Heart right ventricle (tissue), 16 donors: ENCODE data around the gene AUTS2. TPM values are rescaled to one million over a fixed set of nuclear protein-coding genes. Genes with fewer than 3 reads are reported as not detected.
A peak's percentile ranks its signal among the peaks of the same experiment; 100 is the strongest.

Experiments
- ATAC-seq, 8 donors: fragments of 200-7000 bp; cut with Tn5 transposase; one replicate each; pipeline ENCODE4 v1.9.1; 2020; ENCODE audit warnings: mild to moderate bottlenecking in 8 of 8, moderate library complexity in 8 of 8, moderate number of reproducible peaks in 1 of 8
- DNase-seq, 2 donors: peaks; one replicate each; pipeline ENCODE4 v3.0.0-alpha.2; 2020
- H3K27ac ChIP-seq, 10 donors: fragments of 200-600 bp; sonication (generic) in 2 of 10; one replicate each; pipeline versions ENCODE4 v1.5.0 to v1.8.0; 2020 to 2022; ENCODE audit warnings: mild to moderate bottlenecking in 3 of 10
- H3K27me3 ChIP-seq, 7 donors: fragments of 200-600 bp; one replicate each; pipeline ENCODE4 v1.8.0; 2021 to 2022; ENCODE audit warnings: mild to moderate bottlenecking in 2 of 7
- H3K36me3 ChIP-seq, 9 donors: fragments of 200-600 bp; sonication (generic) in 1 of 9; one replicate each; pipeline versions ENCODE4 v1.5.0 to v1.8.0; 2020 to 2022; ENCODE audit warnings: mild to moderate bottlenecking in 2 of 9
- H3K4me1 ChIP-seq, 9 donors: fragments of 200-600 bp; sonication (generic) in 1 of 9; one replicate each; pipeline versions ENCODE4 v1.5.0 to v1.8.0; 2020 to 2022; ENCODE audit warnings: mild to moderate bottlenecking in 4 of 9
- H3K4me3 ChIP-seq, 10 donors: fragments of 200-600 bp; sonication (generic) in 2 of 10; one replicate each; pipeline versions ENCODE4 v1.5.0 to v1.8.0; 2020 to 2022; ENCODE audit warnings: mild to moderate bottlenecking in 7 of 10, moderate library complexity in 2 of 10
- H3K9me3 ChIP-seq, 11 donors: fragments of 200-600 bp in 10 of 11; sonication (generic) in 2 of 11; one replicate each; pipeline versions ENCODE4 v1.5.0 to v1.8.0; 2013 to 2022; ENCODE audit warnings: mild to moderate bottlenecking in 2 of 11, control low read depth in 1 of 11, moderate library complexity in 1 of 11
- CTCF ChIP-seq, 9 donors: fragments of 200-600 bp; sonication (generic) in 2 of 9; IDR thresholded peaks; one replicate each; pipeline versions ENCODE4 v1.5.0 to v1.8.0; 2021 to 2022; ENCODE audit warnings: antibody characterized with exemption in 9 of 9, mild to moderate bottlenecking in 5 of 9, moderate library complexity in 1 of 9
- WGBS, 2 donors: extraction: QIAGEN DNeasy Blood & Tissue Kit; methylation state at CpG; one replicate each; pipeline ENCODE4 v1.1.7; 2013; ENCODE audit warnings: inconsistent platforms in 1 of 2; 5-methylcytosine and 5-hydroxymethylcytosine counted together
- intact Hi-C, 10 donors: fragments of 100-400 bp; cut with DNase I; formaldehyde crosslinking; loops; one replicate each; pipeline versions ENCODE4 v1.11.1 to v1.14.2; 2022
- polyA plus RNA-seq, 2 donors: library from polyadenylated mRNA; stranded (reverse); fragments of 200-250 nt; gene quantifications; one replicate each; pipeline ENCODE4 v1.2.3, GENCODE V29; 2013
- total RNA-seq, 10 donors: library from RNA; stranded (reverse); fragmentation: NEBNext Ultra II Directional in 3 of 10; extraction: Animal tissue kit (Norgen Biotek cat#: 25700) in 3 of 10; gene quantifications; one replicate each; pipeline versions ENCODE4 v1.2.1 to v1.2.4, GENCODE V29; 2021 to 2023
- donor health status: Arrhythmogenic right ventricular cardiomyopathy.
- donor health status: ischemic (EF 13 %, LVEDD 7.1; RV severe dilation, severe dysfunction).
- donor health status: healthy with polysubstance abuse.
- donor health status: DM: no; HTN: yes; CAD: no.
- donor health status: DM: no; HTN: no; CAD: no.
- donor health status: ischemic (EF 25% LVEDD 6.9; RV normal size, moderate dysfunction).
- donor health status: ischemic (EF 25% LVEDD 5.7; RV mildly dilated, moderate dysfunction).
- donor health status: healthy.
- donor health status: DM: yes; HTN: yes; CAD: no.
- donor health status: Ischemic cardiomyopathy.
- donor health status: ischemic (EF 35%, LVEDD 5.7; RV mildly dilated, moderate dysfunction).
- donor health status: nonischemic (EF 11% LVEDD 7.7; RV severe dilation, severe dysfunction).
- donor health status: DM: yes; HTN: yes; CAD: no.
- donor health status: PGD.
- donor health status: ischemic (EF 29% LVEDD 5.4; RV normal size, mild dysfunction).
- donor health status: nonischemic (EF 23%, LVEDD 6.1; RV moderate dilation, normal function).

The AUTS2 gene
- total and polyA plus RNA-seq, 12 donors = 1.6 to 11.2 (median 7.3) TPM

GRCh38 chr7:70712942-70713341 is 1114.7 kb downstream of the AUTS2 start:
- H3K27me3 ChIP-seq = no peaks in the 10 kb centered on the region
- H3K4me3 ChIP-seq = no peak overlapping the region
- H3K4me1 ChIP-seq = peaks cover 0 to 24% (median 10%) of the 10 kb centered on the region in 9 donors
- WGBS, 2 donors = 79 to 97% methylated on average over 5 of the region's 5 CpGs
- no peak for DNase-seq
- H3K27ac ChIP-seq = no peak overlapping the region
- intact Hi-C loops = no loop called here
- no peak for TF ChIP-seq CTCF (IDR thresholded peaks at IDR 0.05)
- peak in 5 of 8 donors; percentile 24 to 70 (median 69) for ATAC-seq
- H3K36me3 ChIP-seq = no peaks in the 10 kb centered on the region
- peaks cover 0 to 16% (median 0%) of the 10 kb centered on the region in 11 donors for H3K9me3 ChIP-seq

GRCh38 chr7:70714506-70715038 is 1116.3 kb downstream of the AUTS2 start:
- Histone ChIP-seq H3K36me3 (no peaks in the 10 kb centered on the region), H3K9me3 (peaks cover 0 to 16% (median 0%) of the 10 kb centered on the region in 11 donors), H3K4me3 (no peak overlapping the region), H3K27me3 (no peaks in the 10 kb centered on the region), H3K27ac (no peak overlapping the region), H3K4me1 (peaks cover 0 to 19% (median 10%) of the 10 kb centered on the region in 9 donors)
- no peak for DNase-seq
- intact Hi-C loops = no loop called here
- ATAC-seq = no peak
- no peak for TF ChIP-seq CTCF (IDR thresholded peaks at IDR 0.05)
- WGBS, 2 donors = 96 to 97% methylated on average over 6 of the region's 6 CpGs

- intact Hi-C loops = no loop called here
- Histone ChIP-seq H3K9me3 (peaks cover 0 to 16% (median 0%) of the 10 kb centered on the region in 11 donors), H3K4me3 (no peak overlapping the region), H3K27me3 (no peaks in the 10 kb centered on the region), H3K27ac (no peak overlapping the region), H3K4me1 (peaks cover 0 to 3% (median 0%) of the 10 kb centered on the region in 9 donors), H3K36me3 (no peaks in the 10 kb centered on the region)
- 93 to 97% methylated on average over 9 of the region's 9 CpGs for whole genome bisulfite sequencing, 2 donors
- ATAC-seq (no peak), DNase-seq (no peak)
- TF ChIP-seq CTCF (IDR thresholded peaks at IDR 0.05) = no peak
Measured at GRCh38 chr7:70717553-70718329, 1119.5 kb downstream of the AUTS2 start.

GRCh38 chr7:70719125-70719524 is 1120.8 kb downstream of the AUTS2 start:
- DNase-seq = no peak

More at GRCh38 chr7:70719125-70719524, 1120.8 kb downstream of the AUTS2 start:
- no peak for TF ChIP-seq CTCF (IDR thresholded peaks at IDR 0.05)
- Histone ChIP-seq H3K27me3 (no peaks in the 10 kb centered on the region), H3K36me3 (no peaks in the 10 kb centered on the region), H3K9me3 (peaks cover 0 to 9% (median 0%) of the 10 kb centered on the region in 11 donors), H3K4me1 (no peaks in the 10 kb centered on the region), H3K27ac (no peak overlapping the region), H3K4me3 (no peak overlapping the region)
- WGBS, 2 donors = 97 to 98% methylated on average over 7 of the region's 7 CpGs
- intact Hi-C loops = no loop called here
- ATAC-seq = no peak
